Measurements from ENCODE around the gene KIT. TPM values are rescaled to one million over a fixed set of nuclear protein-coding genes. Genes with fewer than 3 reads are reported as not detected.

Gene KIT
- total RNA-seq, 3 donors from 2014 or later = 3.0 to 32.8 (median 16.8) TPM

DNA sequence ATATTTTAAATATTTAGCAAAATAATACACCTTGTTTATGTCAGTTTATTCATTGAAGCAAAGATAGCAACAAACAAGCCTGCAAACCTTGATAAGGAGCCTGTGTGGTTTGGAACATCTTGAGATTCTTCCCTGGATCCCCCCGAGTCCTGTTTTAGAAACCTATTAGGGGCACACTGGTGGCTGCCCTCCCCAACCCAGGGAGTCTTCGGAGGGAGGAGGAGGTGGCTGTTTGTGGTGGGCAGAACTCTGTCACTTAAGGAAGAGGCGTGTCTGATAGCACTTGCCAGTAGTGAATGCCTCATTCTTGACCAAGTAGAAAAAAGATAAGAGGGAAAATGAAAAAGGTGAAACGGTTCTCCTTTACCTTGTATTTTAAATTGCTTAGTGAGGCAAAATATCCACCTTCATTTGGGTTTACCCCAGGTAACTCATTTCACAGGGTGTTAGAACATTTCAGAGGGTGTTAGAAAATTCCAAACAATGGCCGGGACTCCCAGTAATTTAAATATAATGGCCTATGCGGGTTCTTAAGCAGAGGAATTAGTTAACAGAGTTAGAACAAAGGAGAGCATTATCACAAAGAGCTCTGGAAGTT, 10.4 kb downstream of the KIT start:
- Histone ChIP-seq H3K4me3 (no peak overlapping the region), H3K36me3 (ENCODE audit: low read depth) (no peaks in the 10 kb centered on the region), H3K9me3 (no peaks in the 10 kb centered on the region), H3K4me1 (ENCODE audit: low read depth) (no peaks in the 10 kb centered on the region)
- TF ChIP-seq CTCF (IDR thresholded peaks at IDR 0.05) = no peak
- intact Hi-C loops (cut with DNase I, micrococcal nuclease) = no loop called here
- ATAC-seq (no peak), DNase-seq (no peak)

DNA sequence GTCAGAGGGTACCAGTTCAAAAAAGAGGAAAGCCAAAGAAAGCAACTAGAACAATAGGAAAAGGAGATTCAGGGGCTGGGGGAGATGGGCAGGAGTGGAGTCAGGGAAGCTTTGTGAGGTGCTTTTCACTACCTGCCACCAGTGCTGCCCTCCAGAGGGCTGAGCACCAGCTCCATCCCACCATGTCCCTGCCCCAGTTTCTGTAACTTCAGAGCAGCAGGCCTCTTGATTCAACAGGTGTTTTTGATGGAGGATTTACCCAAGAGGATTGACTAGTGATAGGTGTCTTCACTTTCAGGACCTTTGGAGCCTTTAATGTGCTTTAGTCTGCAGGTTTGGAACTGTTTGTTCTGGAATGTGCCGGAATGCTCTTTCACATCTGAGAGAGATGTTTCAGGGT, 12.1 kb downstream of the KIT start:
- H3K36me3 ChIP-seq (ENCODE audit: low read depth) = no peaks in the 10 kb centered on the region
- H3K4me3 ChIP-seq = no peak overlapping the region
- ATAC-seq (no peak), DNase-seq (no peak)
- no peaks in the 10 kb centered on the region for H3K9me3 ChIP-seq
- TF ChIP-seq CTCF (IDR thresholded peaks at IDR 0.05) = no peak
- H3K4me1 ChIP-seq (ENCODE audit: low read depth) = no peaks in the 10 kb centered on the region
- intact Hi-C loops (cut with DNase I, micrococcal nuclease) = no loop called here

DNA sequence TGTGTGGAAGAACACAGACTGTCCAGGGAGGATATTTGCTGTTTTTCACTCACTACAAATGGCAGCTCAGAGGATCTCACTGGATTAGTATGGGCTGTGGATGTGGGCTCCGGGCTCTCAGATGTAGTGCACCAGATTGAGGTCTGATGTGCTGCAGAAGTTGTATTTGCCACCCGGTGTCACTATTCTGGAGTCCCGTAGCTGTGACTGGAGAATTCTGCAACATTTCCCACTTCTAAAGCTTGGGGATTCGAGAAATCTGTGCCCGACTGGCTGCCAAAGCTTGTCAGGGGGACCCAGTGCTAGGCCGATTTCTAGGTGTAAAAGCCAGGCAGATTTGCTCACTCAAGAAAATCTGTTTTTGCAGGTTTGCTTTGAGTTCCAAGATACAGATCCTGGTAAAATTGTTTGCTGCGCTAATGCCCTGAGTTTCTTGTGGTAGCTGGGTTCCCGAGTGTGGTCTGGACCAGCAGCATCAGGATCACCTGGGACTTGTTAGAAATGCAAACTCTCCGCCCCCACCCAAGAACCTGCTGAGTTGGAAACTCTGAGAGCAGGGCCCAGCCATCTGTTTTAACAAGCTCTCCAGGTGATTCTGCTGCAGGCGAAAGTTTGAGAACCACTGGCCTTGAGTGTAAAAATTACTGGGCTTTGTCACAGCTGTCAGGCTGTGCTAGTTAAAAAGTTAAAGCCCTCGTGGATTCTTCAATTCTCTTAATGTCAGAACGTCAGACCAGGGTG, 18.1 kb downstream of the KIT start:
- intact Hi-C loops (cut with DNase I, micrococcal nuclease) = no loop called here
- Histone ChIP-seq H3K36me3 (ENCODE audit: low read depth) (no peaks in the 10 kb centered on the region), H3K4me3 (no peak overlapping the region), H3K9me3 (no peaks in the 10 kb centered on the region), H3K4me1 (ENCODE audit: low read depth) (no peaks in the 10 kb centered on the region)
- DNase-seq = no peak
- ATAC-seq = no peak
- TF ChIP-seq CTCF (IDR thresholded peaks at IDR 0.05) = no peak

- Histone ChIP-seq H3K4me1 (ENCODE audit: low read depth) (no peaks in the 10 kb centered on the region), H3K4me3 (no peak overlapping the region), H3K9me3 (no peaks in the 10 kb centered on the region), H3K36me3 (ENCODE audit: low read depth) (no peaks in the 10 kb centered on the region)
- DNase-seq (no peak), ATAC-seq (no peak)
- intact Hi-C loops (cut with DNase I, micrococcal nuclease) = no loop called here
- no peak for TF ChIP-seq CTCF (IDR thresholded peaks at IDR 0.05)
These were observed 18.9 kb downstream of the KIT start for GRCh38 chr4:54676658-54677057.

- no peaks in the 10 kb centered on the region for H3K9me3 ChIP-seq
- intact Hi-C loops (cut with DNase I, micrococcal nuclease) = no loop called here
- DNase-seq (no peak), ATAC-seq (no peak)
- TF ChIP-seq CTCF (IDR thresholded peaks at IDR 0.05) = no peak
- H3K4me1 ChIP-seq (ENCODE audit: low read depth) = no peaks in the 10 kb centered on the region
- no peak overlapping the region for H3K4me3 ChIP-seq
- no peaks in the 10 kb centered on the region for H3K36me3 ChIP-seq (ENCODE audit: low read depth)
These were observed 19.7 kb downstream of the KIT start for GRCh38 chr4:54677416-54677815.

All from mucosa of descending colon (tissue), 3 donors.